Measurements from ENCODE around the gene PVRIG. TPM values are rescaled to one million over a fixed set of nuclear protein-coding genes. Genes with fewer than 3 reads are reported as not detected.
"Not testable (repeated sequence)": the region's sequence is repeated elsewhere in the genome, so short reads cannot be mapped to it uniquely, and the experiment has no call there.

Gene PVRIG
- total and polyA plus RNA-seq, 9 of the 15 experiments (the other 6 are each of a cell fraction or from before 2014, with no cell fraction given) = 0.16 to 0.64 TPM; not detected in 7

- POLR2A ChIA-PET; intact Hi-C loops (cut with micrococcal nuclease); H3K79me2 ChIP-seq (ENCODE audit: control insufficient read depth, insufficient read depth, low read length); in situ Hi-C loops (cut with MboI); DNase-seq (ENCODE audit: extremely low read depth in 1 of 4, low spot score in 3 of 4); H3K9ac ChIP-seq (ENCODE audit: insufficient read depth in 1 of 2, low read depth in 2 of 2, low read length in 2 of 2); H3K9me3 ChIP-seq (replicated peaks; ENCODE audit: control insufficient read depth, insufficient read depth, low read depth, low read length); H3K27ac ChIP-seq (ENCODE audit: extremely low read depth, low read depth, low read length); H4K20me1 ChIP-seq (replicated peaks; ENCODE audit: control insufficient read depth, insufficient read depth, low read length); H3K4me3 ChIP-seq; ATAC-seq; CTCF ChIA-PET (ENCODE audit: low intra/inter-chr PET ratio); H3K36me3 ChIP-seq (ENCODE audit: control insufficient read depth, insufficient read depth, low read length); FAIRE-seq; H3K9me1 ChIP-seq (ENCODE audit: control insufficient read depth, insufficient read depth, low read length); BruUV-seq (replicated peaks); H3K27me3 ChIP-seq (ENCODE audit: control insufficient read depth in 2 of 2, insufficient read depth in 2 of 2, low read length in 2 of 2); H2AFZ ChIP-seq (ENCODE audit: low read depth, low read length); TF ChIP-seq CEBPG (CRISPR knock-in tag; IDR thresholded peaks at IDR 0.05): not testable (repeated sequence)
- H3K4me2 ChIP-seq (ENCODE audit: insufficient read depth, low read length) = 0 out of 2 replicates have a peak overlapping the region, but pooled peaks have one; percentile 58
- 80% methylated on average over 6 of the region's 9 CpGs for WGBS (ENCODE audit: insufficient coverage, low coverage, missing lambda C conversion rate)
- peaks cover 23 to 45% of the 10 kb centered on the region in 2 experiments for H3K4me1 ChIP-seq (replicated peaks in 1 of 2; ENCODE audit: control insufficient read depth in 2 of 2, insufficient read depth in 2 of 2, low read length in 2 of 2)
- TF ChIP-seq CEBPG (tag; conservative IDR thresholded peaks at IDR 0.05 in 1 of 2, IDR thresholded peaks at IDR 0.05 in 1 of 2) (0 out of 4 replicates have a peak, but pooled peaks of 1 of the 2 experiments have one; percentile 9), CEBPB (tag; IDR thresholded peaks at IDR 0.05) (peak; percentile 81)
Observed at GRCh38 chr7:100246865-100247137, 27.1 kb downstream of the PVRIG start.

DNA sequence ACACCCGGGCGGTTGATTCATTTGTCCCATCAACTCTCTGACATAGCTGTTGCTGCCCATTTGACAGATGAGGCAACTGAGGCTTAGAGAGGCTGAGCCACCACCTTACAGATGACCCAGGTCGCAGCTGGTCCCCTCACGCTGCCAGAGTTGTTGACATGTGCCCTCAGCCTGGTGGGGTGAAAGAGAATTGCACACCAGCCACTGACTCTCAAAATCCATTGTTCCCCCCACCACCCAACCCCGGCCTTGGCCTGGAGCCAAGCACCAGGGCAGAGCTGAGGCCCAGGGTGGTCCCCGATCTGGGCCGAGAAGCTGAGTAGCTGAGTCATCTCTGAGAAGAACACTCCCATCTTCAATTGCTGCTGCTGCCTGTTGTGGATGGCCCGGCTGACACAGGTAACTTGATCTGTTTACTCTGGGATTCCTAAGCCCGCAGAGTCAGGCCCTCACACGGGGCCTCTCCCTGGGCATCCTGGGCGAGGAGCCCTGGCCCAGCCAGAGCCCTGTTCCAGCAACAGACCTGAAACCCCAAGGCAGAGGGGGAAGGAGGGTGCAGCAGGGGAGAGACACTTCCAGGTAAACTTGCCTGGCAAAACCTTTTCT, 27.5 kb downstream of the PVRIG start:
- ChIA-PET POLR2A (interaction anchor here (0.6 kb wide), 1 partner anchor 524 kb away, joined by 3 read pairs; no protein-coding TSS in a partner anchor), CTCF (ENCODE audit: low intra/inter-chr PET ratio) (no interaction called here)
- H3K4me2 ChIP-seq (ENCODE audit: insufficient read depth, low read length) = peak overlapping the region; percentile 58
- no peaks in the 10 kb centered on the region; the same call in 2 of the 3 replicates for H3K79me2 ChIP-seq (ENCODE audit: control insufficient read depth, insufficient read depth, low read length)
- peak overlapping the region; percentile 0; the same call in 1 of the 2 replicates for H2AFZ ChIP-seq (ENCODE audit: low read depth, low read length)
- in situ Hi-C loops (cut with MboI) (no loop called here), intact Hi-C loops (cut with micrococcal nuclease) (no loop called here)
- H4K20me1 ChIP-seq (replicated peaks; ENCODE audit: control insufficient read depth, insufficient read depth, low read length) = 0 out of 2 replicates have a peak, but pooled peaks cover 5% of the 10 kb centered on the region
- no peaks in the 10 kb centered on the region for H3K36me3 ChIP-seq (ENCODE audit: control insufficient read depth, insufficient read depth, low read length)
- H3K27ac ChIP-seq (ENCODE audit: extremely low read depth, low read depth, low read length) = 0 out of 3 replicates have a peak overlapping the region, but pooled peaks have one; percentile 48
- FAIRE-seq (no peak), DNase-seq (ENCODE audit: extremely low read depth in 1 of 4, low spot score in 3 of 4) (peak; percentile 63 to 77 (median 66)), ATAC-seq (peak; percentile 74)
- no peaks in the 10 kb centered on the region for H3K9me3 ChIP-seq (replicated peaks; ENCODE audit: control insufficient read depth, insufficient read depth, low read depth, low read length)
- no TSS peak for BruUV-seq (replicated peaks)
- peak overlapping the region; percentile 25 to 82; a peak in 3 of 4 replicates for H3K9ac ChIP-seq (ENCODE audit: insufficient read depth in 1 of 2, low read depth in 2 of 2, low read length in 2 of 2)
- H3K4me3 ChIP-seq = no peak overlapping the region
- no peaks in the 10 kb centered on the region for H3K27me3 ChIP-seq (ENCODE audit: control insufficient read depth in 2 of 2, insufficient read depth in 2 of 2, low read length in 2 of 2)
- WGBS (ENCODE audit: insufficient coverage, low coverage, missing lambda C conversion rate) = 28% methylated on average over 11 of the region's 11 CpGs
- no peaks in the 10 kb centered on the region for H3K9me1 ChIP-seq (ENCODE audit: control insufficient read depth, insufficient read depth, low read length)
- peaks cover 23 to 44% of the 10 kb centered on the region in 2 experiments for H3K4me1 ChIP-seq (replicated peaks in 1 of 2; ENCODE audit: control insufficient read depth in 2 of 2, insufficient read depth in 2 of 2, low read length in 2 of 2)
- TF ChIP-seq ZNF140 (CRISPR knock-in tag; IDR thresholded peaks at IDR 0.05) (no peak), NFIC (IDR thresholded peaks at IDR 0.05) (peak; percentile 97), YBX1 (IDR thresholded peaks at IDR 0.05) (no peak), CREB1 (IDR thresholded peaks at IDR 0.05) (no peak), CREB1 (CRISPR knock-in tag; IDR thresholded peaks at IDR 0.05) (no peak), TFAP4 (CRISPR knock-in tag; IDR thresholded peaks at IDR 0.05; ENCODE audit: borderline replicate concordance) (peak; percentile 47; the same call in 1 of the 2 replicates), TAF7 (tag; IDR thresholded peaks at IDR 0.05) (no peak), ZBTB5 (IDR thresholded peaks at IDR 0.05) (no peak), THRA (IDR thresholded peaks at IDR 0.05) (no peak)

Data from K562 (cell line).